ENCODE measurements around the gene WTIP.
A peak's percentile ranks its signal among the peaks of the same experiment; 100 is the strongest.

WTIP gene

GRCh38 chr19:34479396-34479795 lies 2.2 kb upstream of the WTIP start:
- DNase-seq (ENCODE audit: low spot score) = no peak

- no peak for DNase-seq (ENCODE audit: low spot score)
Measured at GRCh38 chr19:34480491-34480890, 1.1 kb upstream of the WTIP start.

GRCh38 chr19:34481861-34482379 lies 362 bp downstream of the WTIP start:
- DNase-seq (ENCODE audit: low spot score) = no peak

- DNase-seq (ENCODE audit: low spot score) = no peak
Measured at GRCh38 chr19:34482380-34483250, 1.1 kb downstream of the WTIP start.

DNA sequence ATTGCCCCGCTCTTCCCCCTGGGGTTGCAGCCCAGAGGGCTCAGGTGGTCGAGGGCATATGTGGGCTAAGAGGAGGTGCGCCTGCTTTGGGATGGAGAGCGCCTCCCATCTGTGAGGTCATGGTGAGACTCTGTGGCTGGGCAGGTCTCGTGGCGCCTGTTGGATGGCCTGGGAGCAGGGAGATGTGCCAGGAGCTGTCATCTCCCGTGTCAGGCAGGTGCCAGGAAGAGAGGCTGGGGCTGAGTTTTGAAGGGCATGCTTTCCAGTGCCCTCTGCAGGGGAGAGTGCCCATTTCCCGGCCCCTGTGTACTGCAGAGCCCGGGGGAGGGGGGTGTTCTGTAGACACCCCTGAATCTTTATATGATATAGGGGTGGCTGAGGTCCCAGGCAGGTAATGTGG lies 2.8 kb downstream of the WTIP start:
- no peak for DNase-seq (ENCODE audit: low spot score)

DNA sequence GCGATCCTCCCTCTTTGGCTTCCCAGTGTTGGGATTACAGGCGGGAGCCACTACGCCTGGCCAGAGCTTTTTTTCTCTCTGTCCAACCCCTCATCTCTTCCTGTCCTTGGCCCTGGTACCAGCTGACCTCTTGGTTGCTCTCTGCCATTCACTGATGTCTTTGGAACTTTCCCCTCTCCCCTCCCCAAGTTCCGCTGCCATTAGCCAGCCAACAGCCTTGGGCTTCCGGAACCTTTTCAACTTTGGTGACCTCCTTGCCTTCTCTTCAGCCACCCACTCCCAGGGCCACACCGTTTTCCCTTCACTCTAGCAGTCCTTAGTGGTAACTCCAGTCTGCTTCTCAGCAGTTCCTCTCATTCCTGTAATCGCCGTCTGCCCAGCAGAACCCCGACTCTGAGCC lies 4.3 kb downstream of the WTIP start:
- DNase-seq (ENCODE audit: low spot score) = no peak

- no peak for DNase-seq (ENCODE audit: low spot score)
Measured at GRCh38 chr19:34487651-34488051, 6.1 kb downstream of the WTIP start.

DNA sequence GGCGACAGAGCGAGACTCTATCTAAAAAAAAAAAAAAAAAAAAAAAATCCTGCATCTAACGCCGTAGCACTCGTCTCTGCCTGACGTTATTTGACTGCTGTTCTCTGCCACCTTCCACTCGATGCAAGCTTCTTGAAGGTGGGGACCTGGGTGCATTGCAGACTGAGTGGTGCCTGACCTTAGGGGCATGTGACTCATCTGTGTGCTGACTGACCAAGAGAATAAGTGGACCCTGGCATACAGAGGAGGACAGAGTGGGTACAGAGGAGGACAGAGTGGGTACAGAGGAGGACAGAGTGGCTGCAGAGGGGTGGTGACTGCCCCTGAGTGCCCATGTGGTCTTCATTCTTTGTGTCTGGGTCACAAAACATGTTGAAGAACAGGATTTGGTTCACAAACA lies 7.6 kb downstream of the WTIP start:
- no peak for DNase-seq (ENCODE audit: low spot score)

GRCh38 chr19:34490141-34490766 lies 8.7 kb downstream of the WTIP start:
- DNase-seq (ENCODE audit: low spot score) = no peak

DNA sequence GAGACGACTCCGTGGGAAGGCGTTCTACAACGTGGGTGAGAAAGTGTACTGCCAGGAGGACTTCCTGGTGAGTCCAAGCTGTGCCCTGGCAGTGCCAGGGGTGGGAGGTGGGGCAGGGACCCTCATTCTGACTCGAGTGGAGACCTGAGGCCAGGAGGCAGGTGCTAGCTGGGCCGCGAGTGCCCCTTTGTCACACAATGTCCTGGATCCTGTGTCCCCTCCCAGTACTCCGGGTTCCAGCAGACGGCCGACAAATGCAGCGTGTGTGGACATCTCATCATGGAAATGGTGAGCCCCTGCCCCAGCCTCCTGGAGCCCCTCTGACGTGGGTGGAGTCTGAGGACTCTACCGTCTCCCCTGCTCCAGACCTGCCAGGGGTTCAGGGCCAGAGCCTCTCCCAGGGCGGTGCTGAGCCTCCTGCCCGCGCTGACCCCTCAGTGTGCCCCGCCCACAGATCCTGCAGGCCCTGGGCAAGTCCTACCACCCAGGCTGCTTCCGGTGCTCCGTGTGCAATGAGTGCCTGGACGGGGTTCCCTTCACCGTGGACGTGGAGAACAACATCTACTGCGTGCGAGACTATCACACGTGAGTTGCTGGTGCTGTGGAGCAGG lies 11.6 kb downstream of the WTIP start:
- no peak for DNase-seq (ENCODE audit: low spot score)

DNA sequence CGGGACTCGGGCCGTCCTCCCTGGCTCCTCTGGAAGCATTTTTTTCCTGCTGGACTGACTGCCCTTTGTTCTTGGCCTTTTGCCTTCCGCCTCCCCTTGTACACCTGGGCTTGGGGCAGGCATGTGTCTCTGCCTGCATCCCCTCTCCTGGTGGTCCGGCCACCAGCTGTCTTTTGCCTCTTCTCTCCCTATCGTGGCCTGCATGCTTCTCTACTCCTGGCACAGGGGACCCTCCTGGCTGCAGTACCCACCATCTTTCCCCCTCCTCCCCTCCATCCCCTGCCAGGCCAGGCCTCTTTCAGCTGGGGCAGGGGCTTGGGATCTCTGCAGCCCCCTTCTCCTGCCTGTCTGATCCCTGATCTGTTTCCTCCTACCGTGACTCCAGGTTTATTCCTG lies 12.1 kb downstream of the WTIP start:
- DNase-seq (ENCODE audit: low spot score) = no peak

DNA sequence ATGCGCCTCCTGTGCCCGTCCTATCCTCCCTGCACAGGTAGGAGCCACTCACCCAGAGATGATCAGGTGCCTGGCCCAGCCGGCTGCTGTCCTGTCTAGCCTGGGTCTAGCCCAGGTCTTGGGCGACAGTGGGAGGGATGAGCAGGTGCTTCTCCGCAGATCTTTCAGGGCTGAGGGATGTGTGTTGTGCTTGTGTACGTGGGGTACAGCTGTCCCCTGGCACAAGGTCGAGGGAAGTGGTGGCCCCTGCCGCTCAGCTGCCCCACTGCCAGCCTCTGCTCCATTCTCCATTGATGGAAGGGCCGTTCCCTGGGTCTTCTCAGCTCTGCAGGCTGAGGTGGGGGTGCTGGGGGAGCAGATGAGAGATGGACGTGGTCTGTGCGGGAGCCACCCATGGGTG lies 13.0 kb downstream of the WTIP start:
- DNase-seq (ENCODE audit: low spot score) = no peak

DNA sequence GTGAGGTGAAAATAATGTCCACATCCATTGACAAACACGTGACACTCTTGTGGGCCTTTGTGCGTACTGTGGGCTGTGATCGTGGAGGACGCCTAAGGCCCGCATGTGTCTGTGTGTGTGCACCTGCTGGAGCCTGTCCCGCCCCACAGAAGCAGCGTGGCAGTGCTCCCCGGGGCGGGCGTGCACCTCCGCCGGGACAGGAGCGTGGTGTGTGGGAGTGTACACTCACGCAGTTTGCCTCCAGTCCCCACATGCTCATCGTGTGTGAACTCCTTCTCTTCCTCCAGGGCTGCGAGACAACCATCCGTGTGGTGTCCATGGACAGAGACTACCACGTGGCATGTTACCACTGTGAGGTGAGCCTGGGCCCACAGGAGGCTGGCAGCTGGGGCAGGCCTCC lies 13.9 kb downstream of the WTIP start:
- no peak for DNase-seq (ENCODE audit: low spot score)

DNA sequence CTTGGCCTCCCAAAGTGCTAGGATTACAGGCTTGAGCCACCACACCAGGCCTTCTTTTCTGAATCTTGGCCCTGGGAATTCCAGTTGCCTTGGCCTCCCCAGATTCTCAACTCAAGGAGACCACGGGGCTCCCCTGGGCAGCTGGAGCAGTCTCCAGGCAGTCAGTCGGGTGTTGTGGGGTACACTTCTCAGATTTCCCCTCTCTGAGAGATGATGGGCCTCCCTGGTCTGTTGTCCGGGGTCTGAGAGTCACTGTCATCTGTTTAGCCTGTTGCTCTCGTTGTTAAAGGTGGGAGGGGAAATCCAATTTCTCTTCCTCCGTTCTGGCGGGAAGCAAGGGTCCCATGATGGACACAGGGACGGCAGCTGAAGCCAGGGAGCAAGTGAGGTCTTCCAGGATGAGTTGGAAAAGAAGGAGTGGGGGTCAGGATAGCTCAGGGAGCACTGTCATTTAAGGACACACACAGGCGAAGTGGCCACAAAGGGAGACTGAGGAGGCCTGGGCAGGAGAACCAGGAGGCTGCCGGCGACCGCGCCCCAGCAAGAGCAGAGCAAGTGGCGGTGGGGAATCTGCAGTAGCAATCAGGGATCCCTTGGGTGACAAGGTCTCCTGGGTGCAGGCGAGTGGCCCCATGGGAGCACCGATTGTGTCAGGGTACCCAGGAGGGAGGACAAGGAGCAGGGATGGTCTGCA lies 15.7 kb downstream of the WTIP start:
- DNase-seq (ENCODE audit: low spot score) = no peak

- DNase-seq (ENCODE audit: low spot score) = no peak
Measured at GRCh38 chr19:34499155-34499834, 17.7 kb downstream of the WTIP start.

GRCh38 chr19:34500656-34501120 lies 19.1 kb downstream of the WTIP start:
- DNase-seq (ENCODE audit: low spot score) = no peak

GRCh38 chr19:34501339-34502320 lies 20.1 kb downstream of the WTIP start:
- DNase-seq (ENCODE audit: low spot score) = peak; percentile 87

DNA sequence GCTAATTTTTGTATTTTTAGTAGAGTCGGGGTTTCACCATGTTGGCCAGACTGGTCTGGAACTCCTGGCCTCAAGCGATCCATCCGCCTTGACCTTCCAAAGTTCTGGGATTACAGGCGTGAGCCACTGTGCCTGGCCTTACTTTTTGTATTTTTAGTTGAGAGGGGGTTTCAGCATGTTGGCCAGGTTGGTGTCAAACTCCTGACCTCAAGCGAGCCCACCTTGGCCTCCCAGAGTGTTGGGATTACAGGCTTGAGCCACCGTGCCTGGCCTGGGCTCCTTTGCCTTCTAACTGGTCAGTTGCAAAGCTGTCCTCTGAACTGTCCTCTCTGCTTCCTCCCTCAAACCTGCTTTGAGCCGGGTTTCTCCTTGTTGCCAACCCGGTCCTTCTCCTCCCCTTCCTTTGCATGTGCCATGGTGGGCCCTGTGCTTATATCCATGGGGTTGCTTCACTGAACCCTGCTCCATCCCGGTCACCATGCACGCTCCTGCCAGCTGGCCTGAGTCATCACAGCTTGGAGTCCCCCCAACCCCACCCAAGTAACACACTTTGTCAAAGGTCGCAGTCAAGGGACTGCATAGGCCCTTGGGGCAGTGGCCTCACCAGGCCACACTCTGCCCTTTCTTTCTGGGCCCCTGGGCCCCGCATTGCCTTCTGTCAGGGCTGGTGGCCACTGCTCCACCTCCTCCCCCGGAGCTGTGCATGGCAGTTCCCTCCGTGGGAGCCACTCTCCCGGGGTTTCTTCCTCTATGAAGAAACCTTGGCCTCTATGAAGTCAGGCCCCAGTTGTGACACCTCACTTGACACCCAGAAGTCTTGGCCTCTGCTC lies 21.2 kb downstream of the WTIP start:
- DNase-seq (ENCODE audit: low spot score) = no peak

DNA sequence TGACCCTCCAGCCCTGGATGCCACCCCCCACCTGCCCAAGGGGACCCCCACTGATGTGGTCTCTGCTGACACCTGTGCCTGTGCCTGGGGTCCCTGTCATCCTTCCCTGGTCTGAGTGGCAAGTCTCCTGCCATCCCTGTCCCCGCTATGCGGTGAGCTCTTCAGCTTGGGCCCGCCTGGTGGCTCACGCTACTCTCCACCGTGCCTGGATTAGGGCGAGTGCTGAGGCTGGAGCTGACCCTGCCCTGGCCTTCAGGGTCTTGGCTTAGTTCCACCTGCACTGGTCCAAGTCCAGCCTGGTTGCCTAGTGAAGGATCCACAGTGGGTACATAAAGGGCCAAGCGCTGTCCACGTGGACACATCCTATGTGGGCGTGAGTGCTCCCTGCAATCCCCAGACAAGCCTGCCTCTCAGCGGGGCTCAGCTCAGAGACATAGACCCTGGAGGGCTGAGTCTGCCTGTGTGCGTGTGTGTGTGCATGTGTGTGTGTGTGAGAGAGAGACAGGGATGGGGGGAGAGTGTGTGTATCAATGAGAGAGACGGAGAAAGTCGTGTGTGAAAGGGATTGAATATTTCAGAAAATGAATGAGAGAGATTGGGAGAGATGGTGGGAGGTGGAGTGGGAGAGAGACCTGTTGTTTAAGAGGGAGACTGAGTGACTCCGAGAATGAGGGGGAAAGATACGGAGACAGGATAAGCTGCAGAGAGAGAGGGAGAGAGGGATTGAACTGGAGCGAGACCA lies 22.1 kb downstream of the WTIP start:
- no peak for DNase-seq (ENCODE audit: low spot score)
